ENCODE data around the gene RSPH1. TPM values are rescaled to one million over a fixed set of nuclear protein-coding genes. Genes with fewer than 3 reads are reported as not detected.

RSPH1 gene
- polyA plus RNA-seq, 2 of the 4 experiments (the other 2 are of a cell fraction): 0.71 to 0.85 TPM

DNA sequence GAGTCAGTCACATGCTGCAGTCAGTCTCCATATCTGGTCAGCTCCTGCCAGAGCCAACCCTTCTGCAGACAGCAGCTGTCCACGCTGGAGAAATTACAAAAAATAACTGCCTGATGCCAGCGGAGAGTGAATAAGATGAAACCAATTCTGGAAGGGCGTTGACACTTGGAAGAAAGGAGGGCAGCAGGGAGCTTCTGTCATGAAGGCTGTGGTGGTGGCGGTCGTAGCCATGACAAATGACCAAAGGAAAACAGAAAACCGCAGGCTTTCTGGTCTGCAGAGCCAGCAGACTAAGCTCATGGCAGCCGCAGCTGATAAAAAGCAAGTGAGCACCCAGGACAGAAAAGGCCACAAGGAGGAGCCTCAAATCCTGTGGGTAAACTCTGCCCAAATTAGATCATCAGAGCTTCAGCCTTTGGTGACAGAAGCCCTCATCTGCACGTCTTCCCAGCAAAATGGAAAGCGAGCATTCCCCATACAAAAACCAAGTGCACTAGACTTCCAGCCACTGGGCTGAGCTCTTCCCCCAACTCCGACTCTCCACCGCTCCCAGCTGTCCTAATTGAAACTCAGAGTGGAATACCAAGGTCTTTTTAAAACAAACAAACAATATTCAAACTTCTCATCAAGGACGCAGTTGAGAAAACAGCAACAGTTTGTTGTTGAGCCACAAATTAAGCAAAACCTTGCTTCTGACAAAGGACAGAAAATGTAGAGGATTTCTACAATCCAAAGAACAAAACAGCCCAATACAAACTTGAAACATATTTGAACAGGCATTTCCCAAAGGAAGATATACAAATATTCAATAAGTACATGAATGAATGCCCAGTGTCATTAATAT, 28.7 kb downstream of the RSPH1 start:
- ATAC-seq: no peak; a peak in 1 of 6 replicates
- Histone ChIP-seq H3K4me2 (no peak overlapping the region), H3K9me3 (no peaks in the 10 kb centered on the region), H3K27ac (no peak overlapping the region), H3K4me1 (no peaks in the 10 kb centered on the region), H3K4me3 (no peak overlapping the region)
- WGBS (ENCODE audit: missing lambda C conversion rate): 72% methylated on average over 12 of the region's 12 CpGs
- no peak for FAIRE-seq
- TF ChIP-seq RAD21 (conservative IDR thresholded peaks at IDR 0.05 in 1 of 2, IDR thresholded peaks at IDR 0.05 in 1 of 2): peak in 1 of 2 experiments; percentile 16; a peak in 1 of 5 replicates
- no peak for TF ChIP-seq CEBPB (IDR thresholded peaks at IDR 0.05)
- no peak for TF ChIP-seq BCL3 (IDR thresholded peaks at IDR 0.05)
- TF ChIP-seq EP300 (IDR thresholded peaks at IDR 0.05): no peak
- no peak for TF ChIP-seq JUNB (IDR thresholded peaks at IDR 0.05)
- TF ChIP-seq RCOR1 (IDR thresholded peaks at IDR 0.05; ENCODE audit: low read depth, low read length): no peak
- TF ChIP-seq ZSCAN20 (CRISPR knock-in tag; IDR thresholded peaks at IDR 0.05): no peak
- TF ChIP-seq HEYL (CRISPR knock-in tag; IDR thresholded peaks at IDR 0.05): no peak
- POLR2A ChIA-PET: no interaction called here
- DNase-seq (ENCODE audit: low read depth in 1 of 2, low spot score in 1 of 2): peak in 1 of 2 experiments; percentile 19
- CTCF ChIA-PET: interaction anchor here (0.7 to 1.5 kb wide), 5 partner anchors 11 to 71 kb away, joined by 3 to 4 read pairs (median 3); no protein-coding TSS in a partner anchor

GRCh38 chr21:42466700-42467099, 29.3 kb downstream of the RSPH1 start:
- ATAC-seq (no peak), DNase-seq (ENCODE audit: low read depth in 1 of 2, low spot score in 1 of 2) (no peak), FAIRE-seq (no peak)
- WGBS (ENCODE audit: missing lambda C conversion rate): 87% methylated on average over 6 of the region's 10 CpGs
- ChIA-PET CTCF (interaction anchor here (0.7 to 1.5 kb wide), 4 partner anchors 12 to 72 kb away, joined by 3 to 4 read pairs (median 4); no protein-coding TSS in a partner anchor), POLR2A (no interaction called here)
- Histone ChIP-seq H3K4me2 (no peak overlapping the region), H3K4me1 (no peaks in the 10 kb centered on the region), H3K27ac (no peak overlapping the region), H3K9me3 (no peaks in the 10 kb centered on the region), H3K4me3 (no peak overlapping the region)
- TF ChIP-seq HOXA7 (CRISPR knock-in tag; IDR thresholded peaks at IDR 0.05): no peak
- no peak for TF ChIP-seq KDM5A (IDR thresholded peaks at IDR 0.05)
- no peak for TF ChIP-seq ZFP36 (IDR thresholded peaks at IDR 0.05; ENCODE audit: borderline replicate concordance, partially characterized antibody)
- TF ChIP-seq FOXS1 (CRISPR knock-in tag; IDR thresholded peaks at IDR 0.05): no peak
- TF ChIP-seq JUN (IDR thresholded peaks at IDR 0.05): no peak
- TF ChIP-seq MYC (IDR thresholded peaks at IDR 0.05; ENCODE audit: borderline replicate concordance, low read length): no peak
- no peak for TF ChIP-seq USF2 (IDR thresholded peaks at IDR 0.05)
- TF ChIP-seq, protein P1, sequence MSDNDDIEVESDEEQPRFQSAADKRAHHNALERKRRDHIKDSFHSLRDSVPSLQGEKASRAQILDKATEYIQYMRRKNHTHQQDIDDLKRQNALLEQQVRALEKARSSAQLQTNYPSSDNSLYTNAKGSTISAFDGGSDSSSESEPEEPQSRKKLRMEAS (IDR thresholded peaks at IDR 0.05): no peak
- no peak for TF ChIP-seq NFE2L2 (conservative IDR thresholded peaks at IDR 0.05; ENCODE audit: low read length)
- no peak for TF ChIP-seq ELK1 (IDR thresholded peaks at IDR 0.05; ENCODE audit: low read depth, low read length)
- TF ChIP-seq GATA3 (IDR thresholded peaks at IDR 0.05; ENCODE audit: borderline replicate concordance): no peak

GRCh38 chr21:42465803-42466127, 30.3 kb downstream of the RSPH1 start:
- H3K27ac ChIP-seq: no peak overlapping the region
- POLR2A ChIA-PET: no interaction called here
- DNase-seq (ENCODE audit: low read depth in 1 of 2, low spot score in 1 of 2) (no peak), FAIRE-seq (no peak), ATAC-seq (no peak)
- CTCF ChIA-PET: no interaction called here
- 78% methylated on average over 3 of the region's 3 CpGs for WGBS (ENCODE audit: missing lambda C conversion rate)
- no peaks in the 10 kb centered on the region for H3K4me1 ChIP-seq
- H3K9me3 ChIP-seq: no peaks in the 10 kb centered on the region
- H3K4me3 ChIP-seq: no peak overlapping the region
- H3K4me2 ChIP-seq: no peak overlapping the region
- TF ChIP-seq POLR2AphosphoS2 (conservative IDR thresholded peaks at IDR 0.05; ENCODE audit: low read length) (no peak), MAFK (IDR thresholded peaks at IDR 0.05; ENCODE audit: partially characterized antibody) (no peak), RAD21 (conservative IDR thresholded peaks at IDR 0.05 in 1 of 2, IDR thresholded peaks at IDR 0.05 in 1 of 2) (no peak), ATOH8 (CRISPR knock-in tag; IDR thresholded peaks at IDR 0.05; ENCODE audit: low read depth) (no peak), PHF8 (IDR thresholded peaks at IDR 0.05; ENCODE audit: borderline replicate concordance, low read depth) (no peak), FOSL2 (IDR thresholded peaks at IDR 0.05) (no peak), FOSL2 (CRISPR knock-in tag; IDR thresholded peaks at IDR 0.05) (no peak)
- TF ChIP-seq, protein P2, sequence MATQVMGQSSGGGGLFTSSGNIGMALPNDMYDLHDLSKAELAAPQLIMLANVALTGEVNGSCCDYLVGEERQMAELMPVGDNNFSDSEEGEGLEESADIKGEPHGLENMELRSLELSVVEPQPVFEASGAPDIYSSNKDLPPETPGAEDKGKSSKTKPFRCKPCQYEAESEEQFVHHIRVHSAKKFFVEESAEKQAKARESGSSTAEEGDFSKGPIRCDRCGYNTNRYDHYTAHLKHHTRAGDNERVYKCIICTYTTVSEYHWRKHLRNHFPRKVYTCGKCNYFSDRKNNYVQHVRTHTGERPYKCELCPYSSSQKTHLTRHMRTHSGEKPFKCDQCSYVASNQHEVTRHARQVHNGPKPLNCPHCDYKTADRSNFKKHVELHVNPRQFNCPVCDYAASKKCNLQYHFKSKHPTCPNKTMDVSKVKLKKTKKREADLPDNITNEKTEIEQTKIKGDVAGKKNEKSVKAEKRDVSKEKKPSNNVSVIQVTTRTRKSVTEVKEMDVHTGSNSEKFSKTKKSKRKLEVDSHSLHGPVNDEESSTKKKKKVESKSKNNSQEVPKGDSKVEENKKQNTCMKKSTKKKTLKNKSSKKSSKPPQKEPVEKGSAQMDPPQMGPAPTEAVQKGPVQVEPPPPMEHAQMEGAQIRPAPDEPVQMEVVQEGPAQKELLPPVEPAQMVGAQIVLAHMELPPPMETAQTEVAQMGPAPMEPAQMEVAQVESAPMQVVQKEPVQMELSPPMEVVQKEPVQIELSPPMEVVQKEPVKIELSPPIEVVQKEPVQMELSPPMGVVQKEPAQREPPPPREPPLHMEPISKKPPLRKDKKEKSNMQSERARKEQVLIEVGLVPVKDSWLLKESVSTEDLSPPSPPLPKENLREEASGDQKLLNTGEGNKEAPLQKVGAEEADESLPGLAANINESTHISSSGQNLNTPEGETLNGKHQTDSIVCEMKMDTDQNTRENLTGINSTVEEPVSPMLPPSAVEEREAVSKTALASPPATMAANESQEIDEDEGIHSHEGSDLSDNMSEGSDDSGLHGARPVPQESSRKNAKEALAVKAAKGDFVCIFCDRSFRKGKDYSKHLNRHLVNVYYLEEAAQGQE (IDR thresholded peaks at IDR 0.05): no peak
